Measurements from ENCODE around the gene HHATL.

GRCh38 chr3:42699511-42699971 is 3.1 kb downstream of the HHATL start:
- no peak for TF ChIP-seq CTCF (conservative IDR thresholded peaks at IDR 0.05 in 1 of 2, IDR thresholded peaks at IDR 0.05 in 1 of 2; ENCODE audit: low read depth in 1 of 2, low read length in 2 of 2)
- TF ChIP-seq EZH2 (IDR thresholded peaks at IDR 0.05; ENCODE audit: low read length, missing control alignments): no peak

Data from fibroblast of lung (primary cell).